HepG2 (cell line): ENCODE measurements around the gene TNFAIP6. TPM values are rescaled to one million over a fixed set of nuclear protein-coding genes. Genes with fewer than 3 reads are reported as not detected.
A peak's percentile ranks its signal among the peaks of the same experiment; 100 is the strongest.

Experiments
- CEBPG ChIP-seq: IDR thresholded peaks from 2 replicates; pipeline ENCODE4 v1.6.1; 2016
- GPBP1L1 ChIP-seq: sonication (generic); formaldehyde crosslinking; IDR thresholded peaks from 2 replicates; pipeline ENCODE4 v1.5.0; 2020; ENCODE audit warnings: mild to moderate bottlenecking, missing genetic modification reagents
- HCFC1 ChIP-seq: fragments of 150-350 bp; IDR thresholded peaks from 2 replicates; pipeline ENCODE4 v1.6.1; 2014; ENCODE audit warnings: low read depth, low read length
- HMG20A ChIP-seq: IDR thresholded peaks from 2 replicates; pipeline ENCODE4 v1.6.1; 2016; ENCODE audit warnings: borderline replicate concordance
- HNF4G ChIP-seq, 2 experiments: sonication (generic) in 1 of 2; formaldehyde crosslinking in 1 of 2; IDR thresholded peaks; 2 replicates each; pipeline versions ENCODE4 v1.4.0 to v1.6.1; 2011 to 2020; ENCODE audit warnings: borderline replicate concordance in 2 of 2, low read depth in 2 of 2, mild to moderate bottlenecking in 2 of 2, low read length in 1 of 2, missing genetic modification reagents in 1 of 2, moderate library complexity in 1 of 2
- HNRNPLL ChIP-seq: fragments of 200-400 bp; formaldehyde crosslinking; IDR thresholded peaks from 2 replicates; pipeline ENCODE4 v1.6.1; 2017; ENCODE audit warnings: mild to moderate bottlenecking, low read depth, low read length; ENCODE audit not compliant: poor library complexity, severe bottlenecking
- HOXA9 ChIP-seq: sonication (generic); formaldehyde crosslinking; IDR thresholded peaks from 2 replicates; pipeline ENCODE4 v1.8.1; 2022; ENCODE audit warnings: missing genetic modification reagents, mild to moderate bottlenecking, moderate library complexity, borderline replicate concordance
- MXD3 ChIP-seq: IDR thresholded peaks from 2 replicates; pipeline ENCODE4 v1.6.1; 2016; ENCODE audit warnings: mild to moderate bottlenecking, missing biosample characterization, missing genetic modification reagents
- RAD51 ChIP-seq: fragments of 450-650 bp; IDR thresholded peaks from 2 replicates; pipeline ENCODE4 v1.6.1; 2016; ENCODE audit warnings: borderline replicate concordance
- RFX3 ChIP-seq: IDR thresholded peaks from 2 replicates; pipeline ENCODE4 v1.6.1; 2016; ENCODE audit warnings: missing biosample characterization, missing genetic modification reagents
- SATB2 ChIP-seq: sonication (generic); formaldehyde crosslinking; IDR thresholded peaks from 2 replicates; pipeline ENCODE4 v1.5.0; 2020; ENCODE audit warnings: missing genetic modification reagents
- SMARCC2 ChIP-seq: fragments of 450-650 bp; IDR thresholded peaks from 2 replicates; pipeline ENCODE4 v1.6.1; 2017; ENCODE audit warnings: antibody characterized with exemption, mild to moderate bottlenecking
- SP2 ChIP-seq: sonication (generic); formaldehyde crosslinking; IDR thresholded peaks from 2 replicates; pipeline ENCODE4 v1.5.1; 2020; ENCODE audit warnings: mild to moderate bottlenecking, missing genetic modification reagents
- SRSF4 ChIP-seq: fragments of 200-400 bp; formaldehyde crosslinking; IDR thresholded peaks from one replicate; pipeline ENCODE4 v1.6.1; 2018; ENCODE audit warnings: mild to moderate bottlenecking, low read depth, low read length, moderate library complexity; ENCODE audit not compliant: poor library complexity, severe bottlenecking
- SYNCRIP ChIP-seq: fragments of 200-400 bp; formaldehyde crosslinking; IDR thresholded peaks from 2 replicates; pipeline ENCODE4 v1.6.1; 2018; ENCODE audit warnings: mild to moderate bottlenecking, low read depth, low read length; ENCODE audit not compliant: insufficient read depth
- ZBTB34 ChIP-seq: sonication (generic); formaldehyde crosslinking; IDR thresholded peaks from 2 replicates; pipeline ENCODE4 v1.8.0; 2022; ENCODE audit warnings: mild to moderate bottlenecking, missing genetic modification reagents
- ZFY ChIP-seq: sonication (generic); formaldehyde crosslinking; IDR thresholded peaks from 2 replicates; pipeline ENCODE4 v1.4.0; 2020; ENCODE audit warnings: missing genetic modification reagents
- ZNF207 ChIP-seq: fragments of 450-650 bp; IDR thresholded peaks from 2 replicates; pipeline ENCODE4 v1.6.1; 2016; ENCODE audit warnings: antibody characterized with exemption, borderline replicate concordance
- ZNF383 ChIP-seq: sonication (generic); formaldehyde crosslinking; IDR thresholded peaks from 2 replicates; pipeline ENCODE4 v1.4.0; 2020; ENCODE audit warnings: missing genetic modification reagents, mild to moderate bottlenecking, borderline replicate concordance
- ZNF501 ChIP-seq: sonication (generic); formaldehyde crosslinking; IDR thresholded peaks from 2 replicates; pipeline ENCODE4 v1.5.1; 2020; ENCODE audit warnings: mild to moderate bottlenecking, moderate library complexity, missing genetic modification reagents
- ZNF530 ChIP-seq: sonication (generic); formaldehyde crosslinking; IDR thresholded peaks from 2 replicates; pipeline ENCODE4 v1.5.0; 2020; ENCODE audit warnings: low read depth, mild to moderate bottlenecking, missing genetic modification reagents
- ZNF589 ChIP-seq: sonication (generic); formaldehyde crosslinking; conservative IDR thresholded peaks from 2 replicates; pipeline ENCODE4 v1.8.0; 2022; ENCODE audit warnings: mild to moderate bottlenecking, moderate library complexity, missing genetic modification reagents
- polyA plus RNA-seq, 8 experiments: library from polyadenylated mRNA; depleted of rRNA in 3 of 8; stranded (reverse) in 7 of 8; unstranded in 1 of 8; fragments of >200 nt; fragmentation: Illumina TruSeq in 4 of 8; extraction: Trizol in 4 of 8; gene quantifications; 2 replicates each; pipeline versions ENCODE4 v1.2.1 to v1.2.3, GENCODE V29; 2011 to 2016; ENCODE audit warnings: low read depth in 4 of 8, missing spikeins in 1 of 8, mixed read lengths in 1 of 8; ENCODE audit not compliant: insufficient read depth in 1 of 8
- total RNA-seq, 5 experiments: library from RNA; depleted of rRNA; stranded (reverse); fragments of >200 nt; fragmentation: Illumina TruSeq; extraction: Trizol; gene quantifications; 2 replicates each; pipeline ENCODE4 v1.2.3, GENCODE V29; 2016; ENCODE audit warnings: low read depth in 1 of 5
- TF ChIP-seq, protein P1 (sequence below): sonication (generic); formaldehyde crosslinking; conservative IDR thresholded peaks from 2 replicates; pipeline ENCODE4 v1.8.0; 2022; ENCODE audit warnings: mild to moderate bottlenecking, moderate library complexity, missing genetic modification reagents
- TF ChIP-seq, protein P2 (sequence below): sonication (generic); formaldehyde crosslinking; IDR thresholded peaks from 2 replicates; pipeline ENCODE4 v1.4.0; 2020; ENCODE audit warnings: mild to moderate bottlenecking, missing genetic modification reagents

The TNFAIP6 gene
- total and polyA plus RNA-seq, 2 of the 13 experiments (the other 11 are each of a cell fraction or from before 2014, with no cell fraction given), result not detected

DNA sequence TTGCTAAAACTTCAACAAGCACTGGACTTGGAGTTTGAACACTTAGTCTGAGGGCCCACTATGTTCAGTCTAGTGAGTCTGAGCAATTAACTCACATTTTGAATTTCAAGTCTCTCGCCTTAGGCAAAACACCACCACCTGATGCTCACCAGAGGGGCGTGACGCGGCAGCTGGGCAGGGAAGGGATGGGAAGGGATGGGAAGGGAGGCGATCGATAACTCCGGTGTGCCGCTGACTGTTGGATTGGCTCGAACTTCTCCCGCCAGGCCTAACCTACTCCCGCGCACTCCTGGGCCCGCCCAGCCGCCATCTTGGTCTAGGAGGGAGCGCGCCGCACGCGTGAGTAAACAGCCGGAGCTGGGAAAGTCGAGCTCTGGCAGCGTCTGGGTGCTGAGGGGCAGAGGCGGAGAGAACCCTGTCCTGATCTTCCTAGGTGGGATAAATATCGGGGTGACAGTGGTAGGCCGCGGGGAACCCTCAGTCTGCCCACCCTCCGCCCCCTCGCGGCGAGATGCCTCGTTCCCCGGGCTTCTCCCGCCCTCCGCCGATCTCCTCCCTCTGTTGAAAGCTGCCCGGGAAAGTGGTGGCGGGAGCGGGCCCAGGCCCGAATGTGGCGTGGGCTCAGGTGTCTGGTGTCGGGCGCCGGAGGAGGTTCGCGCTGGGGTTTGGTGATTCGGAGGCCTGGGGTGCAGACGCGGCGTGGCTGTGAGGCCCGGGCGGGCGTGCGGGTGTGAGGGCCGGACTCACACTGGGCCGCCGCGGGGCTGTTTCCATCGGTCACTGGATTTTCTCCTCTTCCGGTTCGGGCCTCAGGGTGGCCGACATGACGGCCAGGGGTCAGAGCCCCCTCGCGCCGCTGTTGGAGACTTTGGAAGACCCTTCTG, 52.5 kb downstream of the TNFAIP6 start, which contains the start of gene RIF1 (continued):
- TF ChIP-seq, protein P1, sequence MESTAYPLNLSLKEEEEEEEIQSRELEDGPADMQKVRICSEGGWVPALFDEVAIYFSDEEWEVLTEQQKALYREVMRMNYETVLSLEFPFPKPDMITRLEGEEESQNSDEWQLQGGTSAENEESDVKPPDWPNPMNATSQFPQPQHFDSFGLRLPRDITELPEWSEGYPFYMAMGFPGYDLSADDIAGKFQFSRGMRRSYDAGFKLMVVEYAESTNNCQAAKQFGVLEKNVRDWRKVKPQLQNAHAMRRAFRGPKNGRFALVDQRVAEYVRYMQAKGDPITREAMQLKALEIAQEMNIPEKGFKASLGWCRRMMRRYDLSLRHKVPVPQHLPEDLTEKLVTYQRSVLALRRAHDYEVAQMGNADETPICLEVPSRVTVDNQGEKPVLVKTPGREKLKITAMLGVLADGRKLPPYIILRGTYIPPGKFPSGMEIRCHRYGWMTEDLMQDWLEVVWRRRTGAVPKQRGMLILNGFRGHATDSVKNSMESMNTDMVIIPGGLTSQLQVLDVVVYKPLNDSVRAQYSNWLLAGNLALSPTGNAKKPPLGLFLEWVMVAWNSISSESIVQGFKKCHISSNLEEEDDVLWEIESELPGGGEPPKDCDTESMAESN, result peak; percentile 90
- TF ChIP-seq SATB2 (CRISPR knock-in tag), result no peak; the same call in 1 of the 2 replicates
- TF ChIP-seq ZBTB34 (CRISPR knock-in tag), result no peak
- peak; percentile 65 for TF ChIP-seq HCFC1
- no peak; the same call in 1 of the 2 replicates for TF ChIP-seq HNF4G (IDR thresholded peaks at IDR 0.05; ENCODE audit: borderline replicate concordance, low read depth, low read length)
- TF ChIP-seq HNF4G (CRISPR knock-in tag; IDR thresholded peaks at IDR 0.05; ENCODE audit: borderline replicate concordance, low read depth), result no peak; the same call in none of the 2 replicates
- TF ChIP-seq CEBPG, result peak; percentile 40
- TF ChIP-seq, protein P2, sequence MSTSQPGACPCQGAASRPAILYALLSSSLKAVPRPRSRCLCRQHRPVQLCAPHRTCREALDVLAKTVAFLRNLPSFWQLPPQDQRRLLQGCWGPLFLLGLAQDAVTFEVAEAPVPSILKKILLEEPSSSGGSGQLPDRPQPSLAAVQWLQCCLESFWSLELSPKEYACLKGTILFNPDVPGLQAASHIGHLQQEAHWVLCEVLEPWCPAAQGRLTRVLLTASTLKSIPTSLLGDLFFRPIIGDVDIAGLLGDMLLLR (CRISPR knock-in tag), result peak; percentile 86; the same call in 1 of the 2 replicates
- no peak for TF ChIP-seq RFX3 (CRISPR knock-in tag)
- TF ChIP-seq HNRNPLL, result peak; percentile 82
- no peak for TF ChIP-seq SMARCC2
- no peak for TF ChIP-seq ZNF207
- no peak for TF ChIP-seq RAD51
- peak; percentile 78; the same call in 1 of the 2 replicates for TF ChIP-seq MXD3 (CRISPR knock-in tag)
- TF ChIP-seq HMG20A (CRISPR knock-in tag), result no peak
- no peak for TF ChIP-seq ZNF530
- peak; percentile 96 for TF ChIP-seq ZFY
- peak; percentile 69; the same call in 1 of the 2 replicates for TF ChIP-seq ZNF589 (CRISPR knock-in tag)
- TF ChIP-seq ZNF501, result peak; percentile 91
- 0 out of 2 replicates have a peak, but pooled peaks have one; percentile 17 for TF ChIP-seq HOXA9 (CRISPR knock-in tag)
- TF ChIP-seq GPBP1L1 (CRISPR knock-in tag), result no peak
- TF ChIP-seq SRSF4, result no peak
- TF ChIP-seq SYNCRIP, result no peak
- TF ChIP-seq SP2, result 0 out of 2 replicates have a peak, but pooled peaks have one; percentile 39
- TF ChIP-seq ZNF383 (CRISPR knock-in tag), result no peak
